Right kidney (tissue), 1 donor: ENCODE measurements around the gene PRKG1.

Experiments used
- DNase-seq: peaks from one replicate; pipeline ENCODE4 v3.0.0-alpha.2; 2016

Gene PRKG1

GRCh38 chr10:52326382-52326781 is 1252.1 kb downstream of the PRKG1 start:
- DNase-seq, result no peak

DNA sequence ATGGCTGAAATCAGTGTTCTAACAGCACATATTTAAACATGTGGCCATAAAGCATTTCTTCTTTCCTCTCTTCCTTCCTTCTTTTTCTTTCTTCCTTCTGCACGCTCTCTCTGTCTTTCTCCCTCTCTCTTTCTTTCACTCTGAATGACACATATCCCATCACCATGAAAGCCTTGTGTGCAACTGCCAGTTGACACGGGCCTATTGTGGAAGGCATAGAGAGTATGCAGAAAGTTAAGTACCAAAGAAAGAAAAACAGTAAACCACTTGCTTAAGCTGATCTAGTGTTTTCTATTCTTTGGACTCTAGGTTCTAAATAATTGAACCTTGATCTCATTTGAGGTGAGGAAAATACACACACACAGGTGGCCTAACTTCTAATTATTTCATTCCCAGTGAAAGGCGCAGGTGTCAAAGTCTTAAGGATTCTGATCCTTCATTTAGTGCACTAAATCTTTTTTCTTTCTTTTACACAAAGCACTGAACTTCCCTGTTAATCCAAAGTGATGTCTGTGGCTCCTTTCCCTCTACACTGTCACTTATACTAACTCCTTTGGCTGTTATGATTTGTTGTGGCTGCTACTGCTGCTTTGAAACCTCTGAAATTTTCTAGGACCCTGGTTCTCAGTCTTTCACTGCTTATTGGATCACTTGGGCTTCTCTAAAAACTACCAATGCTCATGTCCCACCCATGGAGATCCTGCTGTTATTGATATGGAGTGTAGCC is 1257.5 kb downstream of the PRKG1 start:
- DNase-seq, result no peak

- DNase-seq, result no peak
These were observed 1258.5 kb downstream of the PRKG1 start for GRCh38 chr10:52332815-52333214.

- DNase-seq, result no peak
These were observed 1260.3 kb downstream of the PRKG1 start for GRCh38 chr10:52334595-52334994.

DNA sequence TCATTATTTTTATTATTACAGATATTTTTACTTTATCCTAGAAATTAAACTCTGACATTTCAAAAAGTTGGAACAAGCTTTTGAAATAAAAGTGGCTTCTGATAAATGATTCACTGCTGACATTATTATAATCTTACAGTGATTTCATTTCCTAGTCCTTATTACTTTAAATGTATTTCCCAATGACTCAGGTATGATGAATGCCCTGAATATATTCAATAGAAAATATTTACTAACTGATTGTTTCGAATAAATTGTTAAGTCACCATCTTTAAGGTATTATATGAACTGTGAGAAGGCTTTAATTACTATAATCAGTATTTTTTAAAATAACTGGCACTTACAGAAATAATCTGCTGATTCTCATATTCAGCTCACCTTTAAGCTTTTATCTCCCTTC is 1261.4 kb downstream of the PRKG1 start:
- no peak for DNase-seq

- DNase-seq, result no peak
These were observed 1262.9 kb downstream of the PRKG1 start for GRCh38 chr10:52337225-52337624.

GRCh38 chr10:52343439-52343838 is 1269.2 kb downstream of the PRKG1 start:
- DNase-seq, result no peak

- DNase-seq, result no peak
These were observed 1272.4 kb downstream of the PRKG1 start for GRCh38 chr10:52346394-52347326.

GRCh38 chr10:52347327-52347667 is 1273.0 kb downstream of the PRKG1 start:
- no peak for DNase-seq
